ENCODE data around the gene ATXN7.
A peak's percentile ranks its signal among the peaks of the same experiment; 100 is the strongest.

ATXN7 gene

GRCh38 chr3:63992516-63993209 lies 129.0 kb downstream of the ATXN7 start:
- DNase-seq, result no peak

- peak in 1 of 2 experiments; percentile 55 for DNase-seq
Measured at GRCh38 chr3:63993653-63994079, 130.0 kb downstream of the ATXN7 start.

GRCh38 chr3:63995086-63995485 lies 131.4 kb downstream of the ATXN7 start:
- DNase-seq, result no peak

- DNase-seq, result no peak
Measured at GRCh38 chr3:63998852-63999754, 135.4 kb downstream of the ATXN7 start.

- no peak for DNase-seq
Measured at GRCh38 chr3:64000453-64001055, 136.9 kb downstream of the ATXN7 start.

DNA sequence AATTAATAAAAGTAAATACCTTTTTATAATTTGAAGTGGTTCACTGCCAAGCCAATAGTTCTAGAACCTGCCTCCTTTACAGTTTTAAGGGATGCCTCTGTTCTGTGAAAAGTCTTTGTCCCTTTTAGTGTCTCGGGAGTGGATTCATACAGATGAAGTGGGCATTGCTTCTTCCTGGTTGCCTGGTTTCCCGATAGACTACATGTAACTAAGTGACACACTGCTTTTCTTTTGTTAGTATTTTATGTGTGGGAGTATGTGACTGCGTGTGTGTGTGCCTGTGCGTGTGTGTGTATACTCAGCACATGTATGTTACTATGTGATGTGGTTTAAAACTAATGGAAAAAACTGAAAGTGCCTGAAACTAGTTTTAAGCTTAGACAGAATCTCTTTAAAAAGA lies 138.6 kb downstream of the ATXN7 start:
- no peak for DNase-seq

DNA sequence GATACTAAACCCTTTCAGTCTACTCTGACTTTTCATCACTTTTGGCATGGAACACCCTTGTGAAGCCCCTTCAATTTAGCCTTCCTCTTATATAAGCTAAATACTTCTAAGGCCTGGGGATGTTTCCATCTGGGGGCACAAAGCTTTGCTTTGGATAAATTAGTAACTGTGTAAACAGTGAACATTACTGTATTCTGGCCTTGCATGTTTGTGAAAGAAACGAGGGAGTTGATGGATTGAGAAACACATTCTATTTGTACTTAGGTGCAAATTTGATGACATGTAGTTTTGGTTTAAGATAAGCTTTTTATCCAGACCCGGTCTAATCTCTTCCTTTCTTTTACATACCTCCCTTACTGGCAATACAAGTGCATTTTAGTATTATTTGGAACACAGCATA lies 139.9 kb downstream of the ATXN7 start:
- DNase-seq, result no peak

DNA sequence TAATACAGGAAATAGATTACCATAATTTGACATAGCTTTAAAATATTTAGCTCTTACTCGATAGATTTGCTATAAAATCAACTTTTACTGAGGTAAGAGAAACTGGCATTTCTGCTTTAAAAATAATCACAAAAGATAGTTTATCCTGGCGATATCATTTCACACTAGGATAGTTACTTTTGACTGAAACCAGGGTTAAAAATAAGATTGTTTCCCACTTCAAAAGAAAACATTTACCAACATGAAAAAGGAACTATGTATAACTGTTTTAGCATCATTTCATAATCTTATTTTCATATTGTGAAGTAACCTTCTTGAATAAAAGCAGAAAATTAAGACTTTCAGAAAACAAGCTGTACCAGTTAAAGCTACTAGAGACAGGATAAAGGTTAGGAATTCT lies 144.3 kb downstream of the ATXN7 start:
- no peak for DNase-seq

GRCh38 chr3:64008487-64009351 lies 145.1 kb downstream of the ATXN7 start:
- no peak for DNase-seq

DNA sequence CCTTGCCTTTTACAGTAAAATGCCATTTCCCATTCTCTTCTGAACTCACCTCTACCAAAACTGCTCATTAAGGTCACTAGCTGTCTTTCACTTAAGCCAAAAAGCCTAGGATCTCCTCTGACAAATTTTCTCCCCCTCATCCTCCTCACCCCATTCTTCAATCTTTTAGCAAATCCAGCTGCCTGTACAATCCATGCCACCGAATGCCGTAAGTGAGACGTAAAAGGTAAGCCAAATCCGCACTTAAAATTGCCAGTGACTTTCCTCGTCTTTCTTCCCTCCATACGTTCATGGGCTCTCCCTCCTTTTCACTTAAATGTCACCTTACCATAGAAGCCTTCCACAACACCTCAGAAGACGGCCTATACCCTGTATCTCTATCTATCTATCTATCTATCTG lies 145.9 kb downstream of the ATXN7 start:
- DNase-seq, result no peak

GRCh38 chr3:64010199-64010598 lies 146.5 kb downstream of the ATXN7 start:
- DNase-seq, result no peak

GRCh38 chr3:64011685-64012084 lies 148.0 kb downstream of the ATXN7 start:
- no peak for DNase-seq

GRCh38 chr3:64016941-64017620 lies 153.4 kb downstream of the ATXN7 start:
- DNase-seq, result no peak

DNA sequence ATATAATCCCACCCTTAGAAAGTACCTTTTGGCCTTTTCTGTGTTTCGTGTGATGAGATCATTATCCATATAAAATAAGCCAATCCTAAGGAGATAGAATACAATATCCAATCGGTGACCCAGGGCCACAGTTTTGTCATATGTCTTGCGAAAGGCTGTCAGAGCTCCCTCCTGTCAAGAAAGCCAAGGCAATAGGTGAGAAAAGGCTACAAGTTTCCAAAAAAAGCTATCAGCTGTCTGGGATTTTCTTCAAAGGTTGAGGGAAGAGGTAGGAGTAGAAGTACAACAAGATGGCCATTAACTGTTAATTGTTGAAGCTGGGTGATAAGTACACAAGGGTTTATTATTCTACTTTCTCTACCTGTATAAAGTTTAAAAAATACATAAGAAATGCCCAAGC lies 155.6 kb downstream of the ATXN7 start:
- no peak for DNase-seq

- DNase-seq, result no peak
Measured at GRCh38 chr3:64019879-64020278, 156.2 kb downstream of the ATXN7 start.

GRCh38 chr3:64021922-64022321 lies 158.3 kb downstream of the ATXN7 start:
- DNase-seq, result no peak

GRCh38 chr3:64022451-64023186 lies 159.0 kb downstream of the ATXN7 start:
- DNase-seq, result no peak

DNA sequence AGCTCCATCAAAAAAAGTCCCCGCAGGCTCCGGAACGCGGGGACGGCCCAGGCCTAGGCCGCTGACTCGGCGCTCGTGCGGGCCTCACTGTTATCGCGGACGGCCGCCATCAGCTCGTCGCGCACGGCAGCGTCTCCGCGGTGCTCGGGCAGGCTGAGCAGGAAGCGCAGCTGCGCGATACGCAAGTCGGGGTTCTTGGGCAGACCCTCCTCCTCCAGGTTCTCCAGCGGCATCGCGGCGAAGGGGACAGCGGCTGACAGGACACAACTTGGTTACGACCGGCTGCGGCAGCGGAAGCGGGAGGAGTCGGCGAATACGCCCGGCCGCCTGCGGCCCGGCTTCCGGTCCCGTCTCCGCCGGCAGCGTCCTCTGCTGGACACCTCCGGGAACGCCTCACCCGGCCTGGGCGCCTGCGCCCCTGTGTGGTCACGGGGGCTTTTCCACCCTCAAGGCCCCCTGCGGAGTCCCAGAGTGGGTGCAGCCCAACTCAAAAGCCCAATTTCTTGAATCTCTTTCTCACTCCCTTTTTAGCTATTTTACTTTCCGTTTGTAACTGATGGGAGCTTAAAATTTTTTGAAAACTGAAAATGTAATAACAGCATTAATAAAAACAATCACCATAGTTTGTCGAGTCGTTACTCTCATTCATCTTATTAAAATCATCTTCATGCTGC lies 159.7 kb downstream of the ATXN7 start, which contains the start of gene PSMD6:
Gene PSMD6, minus strand, starts transcription at position 308 of the 674 bp plus-strand sequence. Its CDS starts 75 bp downstream, at position 233.
- peak; percentile 52 to 75 for DNase-seq

GRCh38 chr3:64023861-64024223 lies 160.2 kb downstream of the ATXN7 start:
- DNase-seq, result no peak

GRCh38 chr3:64026346-64026745 lies 162.7 kb downstream of the ATXN7 start:
- DNase-seq, result no peak

DNA sequence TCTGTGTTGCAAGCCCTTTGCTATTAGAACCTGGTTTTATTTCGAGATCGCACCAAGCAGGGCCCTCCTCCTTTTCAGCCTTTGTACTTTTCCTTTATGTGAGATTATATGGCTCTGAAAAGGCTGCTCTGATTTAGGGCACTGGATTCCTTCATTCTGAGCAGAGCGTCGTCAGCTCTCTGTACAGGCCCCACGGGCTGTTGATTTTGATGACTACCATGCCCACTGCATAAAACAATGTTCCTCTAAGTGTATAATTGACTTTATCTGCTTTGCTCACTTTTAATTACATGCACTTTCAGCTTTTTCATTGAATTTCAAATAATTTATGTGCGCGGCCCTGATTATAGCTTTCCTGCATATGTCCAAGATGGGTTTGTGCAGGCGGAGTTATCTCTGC lies 164.0 kb downstream of the ATXN7 start:
- no peak for DNase-seq
